Activated CD8-positive, alpha-beta T cell treated with anti-CD3 and anti-CD28 coated beads, Interleukin-2, amount 10 ng/mL, durations not matched to agents 7 days and 5 days (primary cell): ENCODE data around the gene ZNF469. TPM values are rescaled to one million over a fixed set of nuclear protein-coding genes. Genes with fewer than 3 reads are reported as not detected.

Experiments
- ATAC-seq: fragments of 150-1000 bp; cut with Tn5 transposase; one replicate; pipeline ENCODE4 v1.10.0; 2021; ENCODE audit warnings: moderate library complexity
- CTCF ChIA-PET: fragments of 350-600 bp; sonication (Branson Sonifier 250); formaldehyde crosslinking; loops from one replicate; lab custom pipeline; 2021; ENCODE audit warnings: antibody characterized with exemption; lab: Charles Lee
- POLR2A ChIA-PET: fragments of 350-600 bp; sonication (Branson Sonifier 250); formaldehyde crosslinking; loops from one replicate; lab custom pipeline; 2021; ENCODE audit warnings: antibody characterized with exemption; lab: Charles Lee
- DNase-seq: peaks from one replicate; pipeline ENCODE4 v3.0.0-alpha.2; 2020
- H3K27ac Mint-ChIP-seq: one replicate; pipeline ENCODE4 v1.8.0; 2021; ENCODE audit warnings: mild to moderate bottlenecking, mixed read lengths
- H3K27me3 Mint-ChIP-seq: one replicate; pipeline ENCODE4 v1.8.0; 2021; ENCODE audit warnings: low read depth, mixed read lengths
- H3K36me3 Mint-ChIP-seq: one replicate; pipeline ENCODE4 v1.8.0; 2021; ENCODE audit warnings: low read depth, mixed read lengths
- H3K4me1 Mint-ChIP-seq: one replicate; pipeline ENCODE4 v1.8.0; 2021; ENCODE audit warnings: low read depth, mixed read lengths
- H3K4me3 Mint-ChIP-seq: one replicate; pipeline ENCODE4 v1.8.0; 2021; ENCODE audit warnings: mild to moderate bottlenecking, mixed read lengths
- H3K9me3 Mint-ChIP-seq: one replicate; pipeline ENCODE4 v1.8.0; 2022; ENCODE audit warnings: mixed read lengths; ENCODE audit not compliant: insufficient read depth
- total RNA-seq, 2 experiments: library from RNA; stranded (reverse); gene quantifications; one replicate each; pipeline ENCODE4 v1.2.3, GENCODE V29; 2021

The ZNF469 gene
- total RNA-seq, 2 experiments from 2014 or later, result 0.66 to 0.83 TPM

DNA sequence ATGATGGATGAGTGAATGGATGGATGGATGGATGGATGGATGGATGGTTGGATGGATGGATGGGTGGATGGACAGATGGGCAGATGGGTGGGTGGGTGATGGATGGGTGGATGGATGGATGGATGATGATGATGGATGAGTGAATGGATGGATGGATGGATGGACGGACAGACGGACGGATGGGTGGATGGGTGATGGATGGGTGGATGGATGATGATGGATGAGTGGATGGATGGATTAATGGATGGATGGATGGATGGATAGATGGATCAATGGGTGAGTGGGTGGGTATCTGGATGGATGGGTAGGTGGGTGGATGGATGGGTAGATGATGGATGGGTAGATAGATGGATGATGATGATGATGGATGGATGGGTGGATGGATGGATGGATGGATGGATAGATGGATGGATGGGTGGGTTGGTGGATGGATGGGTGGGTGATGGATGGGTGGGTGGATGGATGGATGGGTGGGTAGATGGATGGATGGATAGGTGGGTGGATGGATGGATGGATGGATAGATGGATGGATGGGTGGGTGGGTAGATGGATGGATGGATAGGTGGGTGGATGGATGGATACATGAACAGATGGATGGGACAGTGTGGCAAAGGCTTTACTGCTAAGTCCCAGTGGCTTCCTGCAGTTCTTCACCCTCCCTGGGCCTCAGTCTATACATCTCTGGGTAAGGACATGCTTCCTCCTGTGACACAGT lies 40.1 kb downstream of the ZNF469 start:
- H3K27ac Mint-ChIP-seq, result no peak overlapping the region
- no peaks in the 10 kb centered on the region for H3K4me1 Mint-ChIP-seq
- no peak for DNase-seq
- no peaks in the 10 kb centered on the region for H3K9me3 Mint-ChIP-seq
- no peaks in the 10 kb centered on the region for H3K36me3 Mint-ChIP-seq
- no peak for ATAC-seq
- H3K27me3 Mint-ChIP-seq, result peaks cover 7% of the 10 kb centered on the region
- ChIA-PET CTCF (no interaction called here), POLR2A (no interaction called here)
- H3K4me3 Mint-ChIP-seq, result no peak overlapping the region

DNA sequence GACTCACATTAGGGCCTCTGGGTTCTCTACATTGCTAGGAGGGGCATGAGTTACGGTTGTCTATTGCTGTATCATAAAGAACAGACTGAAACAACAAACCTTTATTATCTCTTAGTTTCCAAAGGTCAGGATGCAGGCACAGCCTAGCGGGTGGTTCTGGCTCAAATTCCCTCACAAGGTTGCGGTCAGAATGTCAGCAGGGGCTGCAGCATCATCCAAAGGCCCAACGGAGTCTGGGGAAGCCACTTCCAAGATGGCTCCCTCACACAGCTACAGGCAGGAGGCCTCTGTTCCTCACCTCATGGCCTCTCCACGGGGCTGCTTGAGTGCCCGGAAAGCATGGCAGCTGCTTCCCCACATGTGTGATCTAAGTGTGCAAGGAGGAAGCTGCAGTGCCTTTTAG lies 40.7 kb downstream of the ZNF469 start:
- CTCF ChIA-PET, result no interaction called here
- no peaks in the 10 kb centered on the region for H3K9me3 Mint-ChIP-seq

GRCh38 chr16:88424587-88425235 lies 42.0 kb downstream of the ZNF469 start:
- H3K9me3 Mint-ChIP-seq, result no peaks in the 10 kb centered on the region
- H3K27ac Mint-ChIP-seq, result no peak overlapping the region
- POLR2A ChIA-PET, result interaction anchor here (0.9 kb wide), 1 partner anchor 468 kb away, joined by 3 read pairs; no protein-coding TSS in a partner anchor
- DNase-seq, result no peak
- CTCF ChIA-PET, result interaction anchor here (1.3 kb wide), 1 partner anchor 13 kb away, joined by 5 read pairs; no protein-coding TSS in a partner anchor
- no peak overlapping the region for H3K4me3 Mint-ChIP-seq
- no peak for ATAC-seq
- peaks cover 7% of the 10 kb centered on the region for H3K27me3 Mint-ChIP-seq
- H3K4me1 Mint-ChIP-seq, result peaks cover 1% of the 10 kb centered on the region
- H3K36me3 Mint-ChIP-seq, result no peaks in the 10 kb centered on the region

More for the DNA sequence above, 40.7 kb downstream of the ZNF469 start:
- no peak for ATAC-seq
- Mint-ChIP-seq H3K27me3 (peaks cover 7% of the 10 kb centered on the region), H3K36me3 (no peaks in the 10 kb centered on the region), H3K4me1 (no peaks in the 10 kb centered on the region), H3K4me3 (no peak overlapping the region), H3K27ac (no peak overlapping the region)
- DNase-seq, result no peak
- POLR2A ChIA-PET, result no interaction called here

DNA sequence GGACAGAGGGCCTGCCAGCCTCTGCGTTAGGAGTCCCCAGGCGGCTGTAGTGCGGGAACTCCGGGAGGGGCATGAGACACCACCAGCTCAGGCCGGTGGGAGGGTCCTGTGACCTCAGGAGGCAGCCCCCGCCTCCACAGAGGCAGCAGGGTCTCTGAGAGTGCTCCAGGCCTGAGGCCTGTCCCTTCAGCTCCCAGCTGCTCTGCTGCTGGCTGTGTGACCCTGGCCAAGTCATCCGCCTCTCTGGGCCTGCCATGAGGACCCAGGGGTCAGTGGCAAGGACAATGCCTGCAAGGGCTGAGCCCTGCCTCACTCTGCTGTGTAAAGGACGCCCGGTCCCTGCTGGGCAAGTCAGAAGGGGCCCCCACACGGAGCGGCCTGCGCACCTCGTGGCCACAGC lies 43.3 kb downstream of the ZNF469 start:
- ATAC-seq, result no peak
- no peak overlapping the region for H3K27ac Mint-ChIP-seq
- H3K4me1 Mint-ChIP-seq, result peaks cover 4% of the 10 kb centered on the region

DNA sequence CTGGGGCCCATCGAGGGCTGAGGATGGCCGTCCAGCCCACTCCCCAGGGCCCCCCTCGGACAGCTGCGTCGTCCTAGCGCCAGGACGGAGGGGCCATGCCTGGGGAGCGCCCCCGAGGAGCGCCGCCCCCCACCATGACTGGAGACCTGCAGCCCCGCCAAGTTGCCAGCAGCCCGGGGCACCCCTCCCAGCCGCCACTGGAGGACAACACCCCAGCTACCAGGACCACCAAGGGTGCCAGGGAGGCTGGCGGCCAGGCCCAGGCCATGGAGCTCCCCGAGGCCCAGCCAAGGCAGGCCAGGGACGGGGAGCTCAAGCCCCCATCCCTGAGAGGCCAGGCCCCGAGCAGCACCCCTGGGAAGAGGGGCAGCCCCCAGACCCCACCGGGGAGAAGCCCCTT lies 44.6 kb downstream of the ZNF469 start:
- Mint-ChIP-seq H3K27me3 (peaks cover 10% of the 10 kb centered on the region), H3K9me3 (no peaks in the 10 kb centered on the region), H3K4me3 (no peak overlapping the region), H3K4me1 (peaks cover 8% of the 10 kb centered on the region), H3K27ac (no peak overlapping the region), H3K36me3 (no peaks in the 10 kb centered on the region)
- DNase-seq, result no peak
- POLR2A ChIA-PET, result no interaction called here
- CTCF ChIA-PET, result interaction anchor here (3.8 kb wide), 1 partner anchor 11 kb away, joined by 14 read pairs; no protein-coding TSS in a partner anchor
- no peak for ATAC-seq

More for the DNA sequence above, 43.3 kb downstream of the ZNF469 start:
- Mint-ChIP-seq H3K9me3 (no peaks in the 10 kb centered on the region), H3K4me3 (no peak overlapping the region), H3K27me3 (peaks cover 7% of the 10 kb centered on the region), H3K36me3 (no peaks in the 10 kb centered on the region)
- DNase-seq, result no peak
- ChIA-PET CTCF (no interaction called here), POLR2A (no interaction called here)

GRCh38 chr16:88428156-88428555 lies 45.4 kb downstream of the ZNF469 start:
- Mint-ChIP-seq H3K27me3 (peaks cover 8% of the 10 kb centered on the region), H3K9me3 (no peaks in the 10 kb centered on the region), H3K36me3 (no peaks in the 10 kb centered on the region), H3K4me1 (peaks cover 8% of the 10 kb centered on the region), H3K4me3 (no peak overlapping the region), H3K27ac (no peak overlapping the region)
- ChIA-PET CTCF (interaction anchor here (3.8 kb wide), 1 partner anchor 10 kb away, joined by 14 read pairs; no protein-coding TSS in a partner anchor), POLR2A (no interaction called here)
- DNase-seq, result no peak
- ATAC-seq, result no peak

- CTCF ChIA-PET, result interaction anchor here (3.8 kb wide), 1 partner anchor 10 kb away, joined by 14 read pairs; no protein-coding TSS in a partner anchor
- no peak for ATAC-seq
- POLR2A ChIA-PET, result no interaction called here
- DNase-seq, result no peak
- no peaks in the 10 kb centered on the region for H3K36me3 Mint-ChIP-seq
- H3K9me3 Mint-ChIP-seq, result no peaks in the 10 kb centered on the region
- peaks cover 8% of the 10 kb centered on the region for H3K27me3 Mint-ChIP-seq
- peak overlapping the region; percentile 18 for H3K4me3 Mint-ChIP-seq
- no peak overlapping the region for H3K27ac Mint-ChIP-seq
- peaks cover 8% of the 10 kb centered on the region for H3K4me1 Mint-ChIP-seq
Measured at GRCh38 chr16:88428616-88429386, 46.0 kb downstream of the ZNF469 start.

DNA sequence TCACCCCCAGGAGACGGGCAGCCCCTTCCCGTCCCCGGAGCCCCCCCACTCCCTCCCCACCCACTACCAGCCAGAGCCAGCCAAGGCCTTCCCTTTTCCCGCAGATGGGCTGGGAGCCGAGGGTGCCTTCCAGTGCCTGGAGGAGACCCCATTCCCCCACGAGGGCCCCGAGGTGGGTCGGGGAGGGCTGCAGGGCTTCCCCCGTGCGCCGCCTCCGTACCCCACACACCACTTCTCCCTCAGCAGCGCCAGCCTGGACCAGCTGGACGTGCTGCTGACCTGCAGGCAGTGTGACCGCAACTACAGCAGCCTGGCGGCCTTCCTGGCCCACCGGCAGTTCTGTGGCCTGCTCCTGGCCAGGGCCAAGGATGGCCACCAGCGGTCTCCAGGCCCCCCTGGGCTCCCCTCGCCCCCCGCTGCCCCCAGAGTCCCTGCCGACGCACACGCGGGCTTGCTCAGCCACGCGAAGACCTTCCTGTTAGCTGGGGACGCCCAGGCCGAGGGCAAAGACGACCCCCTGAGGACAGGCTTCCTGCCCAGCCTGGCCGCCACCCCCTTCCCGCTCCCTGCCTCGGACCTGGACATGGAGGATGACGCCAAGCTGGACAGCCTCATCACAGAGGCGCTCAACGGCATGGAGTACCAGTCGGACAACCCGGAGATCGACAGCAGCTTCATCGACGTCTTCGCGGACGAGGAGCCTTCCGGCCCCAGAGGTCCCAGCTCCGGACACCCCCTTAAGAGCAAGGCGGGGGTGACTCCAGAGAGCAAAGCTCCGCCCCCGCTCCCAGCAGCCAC lies 46.8 kb downstream of the ZNF469 start:
- peaks cover 3% of the 10 kb centered on the region for H3K27me3 Mint-ChIP-seq
- POLR2A ChIA-PET, result interaction anchor here (1.2 to 1.3 kb wide), 2 partner anchors 469 to 472 kb away, joined by 4 to 5 read pairs; no protein-coding TSS in a partner anchor
- CTCF ChIA-PET, result interaction anchor here (1.1 to 3.8 kb wide), 5 partner anchors 9 to 651 kb away, joined by 3 to 14 read pairs (median 5); partner anchors contain the start of gene BANP

DNA sequence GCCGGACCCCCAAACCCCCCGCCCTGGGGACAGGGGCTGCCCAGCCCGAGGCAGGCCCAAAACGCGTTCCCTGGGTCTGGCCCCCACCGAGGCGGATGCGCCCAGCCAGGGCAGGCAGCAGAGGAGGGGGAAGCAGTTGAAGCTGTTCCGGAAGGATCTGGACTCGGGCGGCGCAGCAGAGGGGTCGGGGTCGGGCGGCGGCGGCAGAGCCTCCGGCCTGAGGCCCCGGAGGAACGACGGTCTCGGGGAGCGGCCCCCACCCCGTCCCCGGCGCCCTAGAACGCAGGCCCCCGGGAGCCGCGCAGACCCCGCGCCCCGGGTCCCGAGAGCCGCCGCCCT lies 47.4 kb downstream of the ZNF469 start:
- Mint-ChIP-seq H3K9me3 (no peaks in the 10 kb centered on the region), H3K4me3 (peak overlapping the region; percentile 61), H3K36me3 (no peaks in the 10 kb centered on the region), H3K27ac (peak overlapping the region; percentile 46), H3K27me3 (peaks cover 3% of the 10 kb centered on the region), H3K4me1 (peaks cover 8% of the 10 kb centered on the region)
- ATAC-seq (peak; percentile 40), DNase-seq (peak; percentile 41)
- ChIA-PET CTCF (interaction anchor here (1.1 to 3.8 kb wide), 6 partner anchors 8 to 651 kb away, joined by 3 to 14 read pairs (median 4); partner anchors contain the start of gene BANP), POLR2A (interaction anchor here (1.2 to 1.3 kb wide), 2 partner anchors 470 to 473 kb away, joined by 4 to 5 read pairs; no protein-coding TSS in a partner anchor)

More for the DNA sequence above, 46.8 kb downstream of the ZNF469 start:
- DNase-seq (no peak), ATAC-seq (no peak)
- Mint-ChIP-seq H3K9me3 (no peaks in the 10 kb centered on the region), H3K4me1 (peaks cover 8% of the 10 kb centered on the region), H3K4me3 (peak overlapping the region; percentile 61), H3K27ac (peak overlapping the region; percentile 39), H3K36me3 (no peaks in the 10 kb centered on the region)

DNA sequence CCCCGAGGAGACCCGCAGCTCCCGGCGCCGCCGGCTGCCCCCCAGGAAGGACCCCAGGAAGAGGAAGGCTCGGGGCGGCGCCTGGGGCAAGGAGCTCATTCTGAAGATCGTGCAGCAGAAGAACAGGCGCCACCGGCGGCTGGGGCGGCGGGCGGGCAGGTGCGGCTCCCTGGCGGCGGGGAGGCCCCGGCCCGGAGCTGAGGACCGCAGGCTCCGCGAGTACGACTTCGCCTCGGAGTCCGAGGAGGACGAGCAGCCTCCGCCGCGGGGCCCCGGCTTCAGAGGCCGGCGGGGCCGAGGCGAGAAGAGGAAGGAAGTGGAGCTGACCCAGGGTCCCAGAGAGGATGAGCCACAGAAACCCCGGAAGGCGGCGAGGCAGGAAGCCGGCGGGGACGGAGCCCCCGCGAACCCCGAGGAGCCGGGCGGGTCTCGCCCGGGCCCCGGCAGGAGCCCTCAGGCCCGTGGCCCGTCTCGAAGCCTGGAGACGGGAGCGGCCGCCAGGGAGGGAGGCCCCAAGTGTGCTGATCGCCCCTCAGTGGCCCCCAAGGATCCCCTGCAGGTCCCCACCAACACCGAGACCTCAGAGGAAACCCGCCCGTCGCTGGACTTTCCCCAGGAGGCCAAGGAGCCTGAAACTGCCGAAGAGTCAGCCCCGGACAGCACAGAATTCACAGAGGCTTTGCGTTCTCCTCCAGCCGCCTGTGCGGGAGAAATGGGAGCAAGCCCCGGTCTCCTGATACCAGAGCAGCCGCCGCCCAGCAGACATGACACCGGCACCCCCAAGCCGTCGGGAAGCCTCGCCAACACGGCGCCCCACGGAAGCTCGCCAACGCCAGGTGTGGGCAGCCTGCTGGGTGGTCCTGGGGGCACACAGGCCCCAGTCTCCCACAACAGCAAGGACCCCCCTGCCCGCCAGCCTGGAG lies 48.0 kb downstream of the ZNF469 start:
- DNase-seq, result peak; percentile 53
- ATAC-seq, result peak; percentile 76
- CTCF ChIA-PET, result interaction anchor here (1.1 to 3.8 kb wide), 6 partner anchors 8 to 652 kb away, joined by 3 to 14 read pairs (median 4); partner anchors contain the start of gene BANP
- peak overlapping the region; percentile 61 for H3K4me3 Mint-ChIP-seq
- H3K27me3 Mint-ChIP-seq, result peaks cover 3% of the 10 kb centered on the region
- peaks cover 8% of the 10 kb centered on the region for H3K4me1 Mint-ChIP-seq
- no peaks in the 10 kb centered on the region for H3K36me3 Mint-ChIP-seq
- H3K9me3 Mint-ChIP-seq, result no peaks in the 10 kb centered on the region
- POLR2A ChIA-PET, result interaction anchor here (0.8 to 1.3 kb wide), 3 partner anchors 471 to 652 kb away, joined by 4 to 5 read pairs (median 4); no protein-coding TSS in a partner anchor
- H3K27ac Mint-ChIP-seq, result peak overlapping the region; percentile 46
